HG02852 (cell line): ENCODE data around the gene RNF40.

Source experiments
- ATAC-seq: cut with Tn5 transposase; IDR thresholded peaks from one replicate; pipeline ENCODE4 v1.9.1; 2021; ENCODE audit warnings: mild to moderate bottlenecking, moderate library complexity; ENCODE audit not compliant: unreplicated experiment

The RNF40 gene

DNA sequence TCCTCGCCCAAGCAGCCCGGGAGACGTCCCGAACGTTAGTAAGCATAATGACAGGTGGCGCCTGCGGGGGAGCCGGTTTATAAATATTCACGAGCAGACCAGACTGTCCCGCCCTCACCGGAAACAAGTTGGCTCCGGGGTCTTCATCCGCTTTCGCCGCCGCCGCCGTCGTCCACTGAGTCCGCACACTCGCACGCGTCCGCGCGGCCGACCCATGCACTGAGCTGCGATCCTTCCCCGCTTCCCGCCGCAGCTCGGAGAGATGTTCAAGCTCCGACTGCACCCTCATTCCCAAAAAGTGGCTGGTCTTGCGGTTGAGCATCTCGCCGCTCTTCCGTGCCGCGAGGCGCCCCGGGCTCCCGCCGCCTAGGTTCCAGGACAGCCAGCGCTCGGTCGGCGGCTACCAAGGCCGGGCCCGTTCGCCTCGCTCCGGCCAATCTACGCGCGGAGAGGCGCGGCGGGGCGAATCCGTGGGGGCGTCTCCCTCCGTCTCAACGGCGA is 645 bp upstream of the RNF40 start:
- ATAC-seq: peak; percentile 27

GRCh38 chr16:30762991-30763725 is 1.0 kb downstream of the RNF40 start:
- no peak for ATAC-seq

DNA sequence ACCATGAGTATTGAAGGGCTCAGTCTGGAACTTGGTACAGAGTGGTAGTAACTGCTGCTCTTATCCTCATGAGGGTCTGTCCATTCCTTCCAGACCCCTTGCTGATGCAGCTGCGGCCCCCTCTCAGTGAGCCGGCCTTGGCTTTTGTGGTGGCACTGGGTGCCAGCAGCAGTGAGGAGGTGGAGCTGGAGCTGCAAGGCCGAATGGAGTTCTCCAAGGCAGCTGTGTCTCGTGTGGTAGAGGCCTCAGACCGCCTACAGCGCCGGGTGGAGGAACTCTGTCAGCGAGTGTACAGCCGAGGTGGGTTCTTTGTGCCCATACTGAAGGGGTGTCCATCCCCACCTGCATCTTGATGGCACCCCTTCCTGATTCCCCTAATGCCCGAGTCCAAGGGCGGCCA is 2.0 kb downstream of the RNF40 start:
- ATAC-seq: no peak

DNA sequence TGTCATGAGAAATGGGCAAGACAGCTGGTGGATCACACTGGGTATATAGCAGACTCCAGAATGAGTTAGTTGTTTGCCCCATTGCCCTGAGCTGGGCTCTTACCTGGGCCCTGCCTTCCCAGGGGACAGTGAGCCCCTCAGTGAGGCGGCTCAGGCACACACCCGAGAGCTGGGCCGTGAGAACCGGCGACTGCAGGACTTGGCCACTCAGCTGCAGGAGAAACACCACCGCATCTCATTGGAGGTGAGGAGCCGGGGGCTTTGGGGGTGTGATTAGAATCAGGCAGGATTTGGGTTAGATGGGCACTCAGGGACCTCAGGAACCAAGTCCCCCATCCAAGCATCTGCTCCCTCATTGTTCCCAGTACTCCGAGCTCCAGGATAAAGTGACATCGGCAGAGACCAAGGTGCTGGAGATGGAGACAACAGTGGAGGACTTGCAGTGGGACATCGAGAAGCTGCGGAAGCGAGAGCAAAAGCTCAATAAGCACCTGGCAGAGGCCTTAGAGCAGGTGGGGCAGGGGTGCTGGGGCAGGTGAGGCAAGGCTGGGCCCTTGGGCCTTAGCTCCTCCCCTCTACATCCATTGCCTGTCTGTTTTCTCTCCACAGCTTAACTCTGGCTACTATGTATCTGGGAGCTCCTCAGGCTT is 2.8 kb downstream of the RNF40 start:
- ATAC-seq: no peak

- ATAC-seq: no peak
Observed at GRCh38 chr16:30766206-30766932, 4.2 kb downstream of the RNF40 start.

- ATAC-seq: no peak
Observed at GRCh38 chr16:30766933-30767284, 4.8 kb downstream of the RNF40 start.

GRCh38 chr16:30767767-30768465 is 5.8 kb downstream of the RNF40 start:
- ATAC-seq: no peak

- no peak for ATAC-seq
Observed at GRCh38 chr16:30768583-30769181, 6.6 kb downstream of the RNF40 start.

- no peak for ATAC-seq
Observed at GRCh38 chr16:30769379-30770089, 7.4 kb downstream of the RNF40 start.

DNA sequence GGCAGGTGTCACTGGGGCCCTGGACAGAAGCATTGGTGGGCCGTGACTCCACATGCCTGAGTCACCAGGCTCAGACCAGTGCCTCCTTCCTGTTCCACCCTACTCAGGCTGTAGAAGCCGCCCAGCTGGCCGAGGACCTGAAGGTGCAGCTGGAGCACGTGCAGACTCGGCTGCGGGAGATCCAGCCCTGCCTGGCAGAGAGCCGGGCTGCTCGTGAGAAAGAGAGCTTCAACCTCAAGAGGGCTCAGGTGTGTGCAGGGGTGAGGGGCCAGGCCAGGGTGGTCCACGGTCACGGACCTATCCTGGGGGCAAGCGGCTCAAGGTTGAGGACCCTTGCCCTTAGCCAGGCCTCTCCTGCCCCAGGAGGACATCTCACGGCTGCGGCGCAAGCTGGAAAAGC is 9.6 kb downstream of the RNF40 start:
- no peak for ATAC-seq

GRCh38 chr16:30773826-30774225 is 11.7 kb downstream of the RNF40 start:
- no peak for ATAC-seq

- ATAC-seq: no peak
Observed at GRCh38 chr16:30774367-30775130, 12.4 kb downstream of the RNF40 start.

- ATAC-seq: no peak
Observed at GRCh38 chr16:30775131-30775391, 12.9 kb downstream of the RNF40 start.

DNA sequence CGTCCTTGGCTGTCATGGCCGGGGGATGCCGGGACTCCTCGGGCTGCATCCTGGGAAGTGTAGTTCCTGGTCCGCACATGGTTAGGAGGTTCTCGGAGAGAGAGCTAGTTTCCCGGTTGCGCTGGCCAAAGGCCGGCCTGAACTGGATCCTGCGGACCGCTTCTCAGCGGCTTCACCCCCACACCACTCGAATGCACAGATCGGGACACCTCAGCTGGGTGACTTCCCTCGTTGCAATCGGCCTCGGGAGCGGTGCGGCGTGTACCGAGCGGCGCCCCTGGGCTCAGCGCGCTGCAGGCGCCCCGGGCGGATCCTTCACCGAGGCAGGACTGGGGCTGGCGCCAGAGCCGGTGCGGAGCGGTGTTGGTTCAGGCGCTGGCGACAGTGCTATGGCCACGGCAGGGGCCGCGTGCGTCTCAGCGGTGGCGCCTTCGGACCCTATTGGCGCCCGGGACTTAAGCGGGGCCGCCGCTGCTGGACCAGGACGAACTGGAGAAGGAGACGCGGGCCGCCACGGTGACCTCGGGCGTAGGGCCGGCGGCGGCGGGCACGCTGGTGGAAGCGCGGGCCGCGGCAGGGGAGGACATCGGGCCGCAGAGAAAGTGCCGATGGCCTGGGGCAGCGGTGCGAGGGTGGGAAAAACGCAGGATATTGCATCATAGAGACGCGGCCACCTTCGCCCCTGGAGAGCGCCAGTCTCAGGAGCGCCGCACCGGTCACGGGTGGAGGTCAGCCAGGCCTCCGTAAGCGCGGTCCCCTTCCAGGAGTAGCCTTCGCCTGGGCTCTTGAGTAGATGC is 13.5 kb downstream of the RNF40 start:
- ATAC-seq: peak; percentile 58

DNA sequence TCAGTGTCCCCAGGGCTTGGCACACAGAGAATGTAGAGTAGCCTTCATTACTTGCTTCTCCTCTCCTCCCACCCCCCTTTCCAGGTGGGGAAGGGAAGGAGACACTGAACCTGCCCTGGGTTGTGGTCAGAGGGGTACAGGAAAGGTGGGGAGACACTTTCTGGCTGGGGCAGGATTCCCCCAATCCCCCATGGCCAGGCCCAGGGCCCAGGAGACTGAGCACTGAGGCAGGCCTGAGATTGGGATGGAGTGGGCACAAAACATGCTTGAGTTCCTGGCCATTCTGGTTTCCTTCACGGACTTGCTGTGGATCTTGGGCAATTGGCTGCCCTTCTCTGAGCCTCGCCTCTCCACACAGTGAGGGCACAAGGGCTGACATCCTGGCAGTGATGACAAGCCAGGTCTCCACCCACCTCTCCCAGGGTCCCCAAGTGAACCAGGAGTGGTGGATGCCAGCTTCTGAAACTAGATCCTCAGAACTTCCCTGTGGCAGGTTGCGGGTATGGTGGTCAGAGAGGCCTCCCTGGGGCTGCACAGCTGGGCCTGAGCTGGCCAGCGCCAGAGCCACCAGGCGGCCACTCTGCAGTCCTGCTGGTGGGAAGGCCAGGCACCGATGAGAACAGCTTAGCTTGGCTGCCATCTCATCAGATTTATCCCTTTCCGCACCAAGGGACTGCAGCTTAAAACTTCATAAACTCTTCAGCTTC is 15.6 kb downstream of the RNF40 start:
- no peak for ATAC-seq

DNA sequence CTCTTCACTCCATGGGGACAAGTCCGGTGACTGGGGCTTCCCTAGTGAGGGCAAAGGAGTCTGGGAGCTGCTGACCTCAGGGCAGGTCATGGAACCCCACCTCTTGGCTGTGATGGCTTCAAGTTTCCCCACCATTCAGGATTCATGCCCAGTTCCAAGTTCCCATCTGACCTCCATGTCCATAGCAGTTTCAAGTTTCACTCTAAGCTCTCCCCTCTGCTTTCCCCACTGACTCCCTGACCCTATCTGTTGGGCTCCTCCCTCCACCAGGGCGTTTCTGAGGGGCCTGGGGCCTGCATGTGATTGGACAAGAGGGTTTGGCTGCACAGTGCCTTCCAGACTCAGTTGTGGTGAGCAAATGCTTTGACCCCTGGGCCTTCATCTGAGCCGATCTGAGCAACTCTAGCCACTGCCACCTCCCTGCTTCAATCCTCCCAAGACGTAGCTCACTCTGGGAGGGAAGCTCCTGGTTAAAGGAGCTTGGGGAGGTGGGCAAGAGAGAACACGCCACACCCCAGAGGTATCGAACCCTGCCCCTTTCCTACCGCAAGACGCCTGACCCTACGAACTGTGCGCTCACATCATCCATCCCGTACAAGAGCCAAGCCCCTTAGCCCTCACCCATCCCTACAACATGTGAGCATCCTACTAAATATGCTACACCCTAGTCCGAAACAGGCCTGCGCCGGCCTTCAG is 16.6 kb downstream of the RNF40 start:
- no peak for ATAC-seq

GRCh38 chr16:30779596-30779995 is 17.5 kb downstream of the RNF40 start:
- ATAC-seq: no peak

DNA sequence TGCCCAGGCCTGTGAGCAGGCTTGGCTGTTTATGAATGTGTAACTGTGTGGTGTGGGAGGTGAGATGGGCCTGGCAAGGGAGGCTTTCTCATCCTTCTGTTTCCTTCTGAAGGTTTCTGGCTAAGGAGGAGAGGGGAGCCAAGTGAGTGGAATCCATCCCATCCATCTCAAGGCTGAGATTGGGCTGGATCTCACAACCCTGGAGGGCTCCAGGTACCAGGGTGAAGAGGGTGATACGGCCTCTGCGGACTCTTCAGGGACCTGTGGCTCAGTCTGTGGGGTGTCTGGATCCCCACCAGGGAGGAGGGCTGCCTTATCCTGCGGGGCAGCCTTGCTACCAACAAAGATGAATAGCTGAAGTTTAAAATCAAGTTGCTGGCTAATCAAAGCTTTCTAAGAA is 17.9 kb downstream of the RNF40 start:
- no peak for ATAC-seq
